GM18870 (cell line): ENCODE results near the gene ASRGL1.
"Not testable (repeated sequence)": the region's sequence is repeated elsewhere in the genome, so short reads cannot be mapped to it uniquely, and the experiment has no call there.

ENCODE experiments used
- ATAC-seq: cut with Tn5 transposase; IDR thresholded peaks from one replicate; pipeline ENCODE4 v1.9.1; 2021; ENCODE audit warnings: moderate library complexity; ENCODE audit not compliant: unreplicated experiment

The ASRGL1 gene

DNA sequence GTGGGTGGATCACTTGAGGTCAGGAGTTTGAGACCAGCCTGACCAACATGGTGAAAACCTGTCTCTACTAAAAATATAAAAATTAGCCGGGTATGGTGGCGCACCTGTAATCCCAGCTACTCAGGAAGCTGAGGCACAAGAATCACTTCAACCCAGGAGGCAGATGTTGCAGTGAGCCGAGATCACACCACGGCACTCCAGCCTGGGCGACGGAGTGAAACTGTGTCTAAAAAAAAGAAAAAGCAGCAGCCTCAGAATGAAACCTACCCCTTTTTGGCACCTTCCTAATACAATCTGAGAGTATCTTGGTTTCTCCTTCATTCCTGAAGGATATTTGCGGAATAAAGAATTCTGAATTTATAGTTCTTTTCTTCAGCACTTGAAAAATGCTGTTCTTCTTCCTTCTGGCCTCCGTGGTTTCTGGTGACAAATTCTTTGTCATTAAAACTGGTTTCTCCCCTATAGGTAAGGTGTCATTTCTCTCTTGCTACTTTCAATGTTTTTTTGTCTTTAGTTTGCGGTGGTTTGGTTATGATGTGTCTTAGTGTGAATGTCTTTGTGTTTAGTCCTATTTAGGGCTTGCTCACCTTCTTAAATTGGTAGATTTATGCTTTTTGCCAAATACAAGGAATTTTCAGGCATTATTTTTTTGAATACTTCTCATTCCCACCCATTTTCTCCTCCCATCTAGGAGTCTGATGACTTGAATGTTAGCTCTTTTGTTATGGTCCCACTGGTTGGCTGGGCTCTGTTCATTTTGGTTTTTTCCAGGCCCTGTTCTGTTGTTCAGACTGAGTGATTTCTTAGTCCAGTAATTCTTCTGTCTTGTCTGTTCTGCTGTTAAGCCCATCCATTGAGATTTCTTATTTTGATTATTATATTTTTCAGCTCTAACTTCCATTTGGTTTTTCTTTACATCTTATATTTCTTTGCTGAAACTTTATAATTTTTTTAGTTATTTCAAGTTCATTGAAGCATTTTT, 15.4 kb downstream of the ASRGL1 start:
- peak; percentile 53 for ATAC-seq

DNA sequence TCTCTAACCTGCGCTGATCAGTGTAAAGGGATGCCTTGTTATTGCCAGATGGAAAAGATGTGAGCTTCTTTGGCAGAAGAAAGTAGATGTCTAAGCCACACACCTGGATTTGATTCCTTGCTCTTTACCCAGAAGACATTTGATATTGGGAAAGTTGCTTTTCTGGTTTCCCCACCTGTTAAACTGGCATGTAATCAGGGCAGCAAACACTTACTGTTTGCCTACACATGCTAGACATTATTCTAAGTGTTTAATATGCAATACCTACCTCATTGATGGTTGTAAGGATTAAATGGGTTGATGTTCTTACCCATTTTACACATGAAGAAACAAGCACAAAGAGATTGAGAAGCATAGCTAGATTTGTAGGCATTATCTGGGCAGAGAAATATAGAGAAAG, 16.6 kb downstream of the ASRGL1 start:
- ATAC-seq: no peak

DNA sequence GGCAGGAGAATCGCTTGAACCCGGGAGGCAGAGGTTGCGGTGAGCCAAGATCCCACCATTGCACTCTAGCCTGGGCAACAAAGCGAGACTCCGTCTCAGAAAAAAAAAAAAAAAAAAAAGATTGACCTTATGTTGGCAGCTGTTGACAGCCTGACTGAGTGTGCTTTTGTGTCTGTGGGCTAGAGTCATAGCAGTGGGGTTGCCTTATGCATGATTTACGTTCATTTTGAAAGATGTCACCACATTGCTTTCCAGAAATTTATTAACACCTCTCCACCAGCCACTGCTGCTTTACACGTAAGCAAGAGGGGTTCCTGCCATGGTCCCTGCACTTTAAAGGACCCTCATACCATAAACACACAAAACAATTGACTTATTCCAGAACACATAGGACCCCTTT, 21.0 kb downstream of the ASRGL1 start:
- no peak for ATAC-seq

DNA sequence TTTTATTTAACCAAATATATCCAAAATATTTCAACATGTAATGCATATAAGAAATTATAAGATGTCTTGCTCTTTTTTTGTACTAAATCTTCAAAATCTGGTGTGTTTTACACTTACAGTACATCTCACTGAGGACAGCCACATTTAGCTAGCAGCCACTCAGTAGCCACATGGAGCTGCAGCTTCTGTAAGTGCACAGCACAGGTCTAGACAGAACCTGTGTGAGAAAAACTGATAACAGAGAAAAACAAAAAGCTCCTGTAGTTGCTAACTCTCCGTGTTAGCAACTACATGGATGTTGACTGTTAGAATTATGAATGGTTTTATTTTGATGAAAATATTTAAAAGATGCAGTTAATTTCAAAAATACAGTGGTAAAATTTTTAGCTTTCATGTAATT, 22.2 kb downstream of the ASRGL1 start:
- ATAC-seq: no peak

DNA sequence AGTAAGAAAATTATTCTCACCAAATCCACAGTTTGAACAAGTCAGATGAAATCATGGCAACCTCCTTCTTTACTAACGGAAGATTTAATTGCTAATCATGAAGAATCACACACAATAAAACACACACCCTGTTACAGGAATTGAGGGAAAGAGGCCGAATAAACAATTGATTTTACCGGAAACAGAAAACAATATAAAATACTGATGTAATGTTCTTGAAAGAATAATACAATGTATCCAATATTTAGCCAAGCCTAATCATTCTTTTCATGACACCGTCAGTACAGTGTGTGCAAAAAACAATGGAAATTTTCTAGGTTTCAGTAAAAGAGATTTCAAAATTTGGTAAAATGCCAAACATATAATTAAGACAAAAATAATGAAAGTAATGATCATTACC, 23.4 kb downstream of the ASRGL1 start:
- no peak for ATAC-seq

DNA sequence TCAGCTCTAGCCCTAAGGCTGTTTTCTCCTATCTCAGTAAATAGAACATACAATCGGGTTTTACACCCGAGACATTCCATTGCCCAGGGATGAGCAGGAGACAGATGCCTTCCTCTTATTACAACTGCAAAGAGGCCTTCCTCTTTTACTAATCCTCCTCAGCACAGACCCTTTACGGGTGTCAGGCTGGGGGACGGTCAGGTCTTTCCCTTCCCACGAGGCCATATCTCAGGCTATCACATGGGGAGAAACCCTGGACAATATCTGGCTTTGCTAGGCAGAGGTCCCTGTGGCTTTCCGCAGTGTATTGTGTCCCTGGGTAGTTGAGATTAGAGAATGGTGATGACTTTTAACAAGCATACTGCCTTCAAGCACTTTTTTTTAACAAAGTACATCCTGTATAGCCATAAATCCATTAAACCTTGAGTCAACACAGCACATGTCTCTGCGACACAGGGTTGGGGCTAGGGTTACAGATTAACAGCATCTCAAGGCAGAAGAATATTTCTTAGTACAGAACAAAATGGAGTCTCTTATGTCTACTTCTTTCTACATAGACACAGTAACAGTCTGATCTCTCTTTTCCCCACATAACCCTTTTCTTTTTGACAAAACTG, 31.7 kb downstream of the ASRGL1 start:
- not testable (repeated sequence) for ATAC-seq

DNA sequence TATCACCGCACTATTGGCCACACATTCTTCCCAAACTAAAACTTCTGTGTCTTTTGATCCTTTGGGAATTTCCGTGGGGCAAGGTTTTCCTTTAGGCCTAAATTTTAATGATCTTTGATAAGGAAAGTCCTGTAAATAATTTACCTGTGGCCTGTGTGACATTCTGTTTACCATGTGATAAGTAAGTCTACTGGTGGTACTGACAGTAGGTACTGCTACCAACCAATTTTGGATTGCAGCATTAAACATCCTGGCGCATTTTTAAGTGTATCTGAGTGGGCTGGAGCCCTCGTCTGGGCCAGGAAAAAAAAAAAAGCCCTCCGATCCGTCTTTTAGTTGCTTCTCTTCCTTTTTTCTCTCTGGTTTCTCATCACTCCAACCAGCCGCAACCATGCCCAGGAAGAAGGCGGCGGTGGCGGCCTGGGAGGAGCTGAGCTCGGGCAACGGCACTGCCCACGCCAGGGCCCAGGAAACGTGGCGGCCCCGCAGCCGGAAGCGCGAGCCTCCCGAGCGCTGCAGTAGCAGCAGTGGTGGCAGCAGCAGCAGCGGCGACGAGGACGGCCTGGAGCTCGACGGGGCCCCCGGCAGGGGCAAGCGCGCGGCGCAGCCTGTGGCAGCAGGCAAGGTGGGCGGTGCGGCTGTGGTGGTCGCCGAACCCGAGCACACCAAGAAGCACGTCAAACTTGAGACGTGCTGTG, 33.6 kb downstream of the ASRGL1 start:
- no peak for ATAC-seq

DNA sequence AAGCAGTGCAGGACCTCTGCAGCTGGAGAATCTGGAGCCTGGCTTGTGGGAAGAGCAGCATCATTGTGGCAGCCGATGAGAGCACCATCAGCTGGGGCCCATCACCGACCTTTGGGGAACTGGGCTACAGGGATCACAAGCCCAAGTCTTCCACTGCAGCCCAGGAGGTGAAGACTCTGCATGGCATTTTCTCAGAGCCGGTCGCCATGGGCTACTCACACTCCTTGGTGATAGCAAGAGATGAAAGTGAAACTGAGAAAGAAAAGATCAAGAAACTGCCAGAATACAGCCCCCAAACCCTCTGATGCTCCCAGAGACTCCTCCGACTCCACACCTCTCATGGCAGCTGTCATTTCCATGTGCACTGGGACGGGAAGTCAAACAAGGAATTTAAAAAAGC, 35.6 kb downstream of the ASRGL1 start:
- no peak for ATAC-seq

DNA sequence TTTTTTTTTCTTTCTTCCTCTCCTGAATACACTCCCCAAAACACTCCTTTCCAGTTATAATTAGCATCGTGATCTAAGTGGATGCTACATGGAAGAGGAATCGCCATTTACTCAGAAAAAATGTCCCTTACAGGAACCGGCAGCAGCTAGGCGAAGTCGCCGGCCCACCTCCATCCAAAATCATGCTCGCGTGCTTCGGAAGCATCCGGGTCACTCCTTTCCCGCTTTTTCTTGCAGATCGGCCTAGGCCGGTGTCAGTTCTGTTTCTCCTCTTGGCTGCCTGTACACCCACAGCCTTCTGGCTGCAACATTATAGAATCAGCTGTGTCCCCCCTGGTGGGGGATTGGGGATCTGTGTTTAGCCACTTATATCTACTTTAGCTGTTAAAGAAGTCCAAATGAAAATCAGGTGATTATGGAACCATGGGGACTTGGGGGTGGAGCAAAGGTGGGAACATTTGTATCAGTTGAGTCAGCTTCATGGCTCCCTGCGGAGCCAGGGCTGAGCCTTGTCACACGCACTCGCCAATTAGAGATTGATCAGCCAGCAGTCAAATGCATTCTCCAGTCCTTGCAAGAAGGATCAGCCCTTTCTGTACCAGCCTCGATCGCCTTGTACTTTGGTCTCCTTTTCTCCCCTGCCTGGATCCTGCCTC, 36.3 kb downstream of the ASRGL1 start:
- no peak for ATAC-seq

DNA sequence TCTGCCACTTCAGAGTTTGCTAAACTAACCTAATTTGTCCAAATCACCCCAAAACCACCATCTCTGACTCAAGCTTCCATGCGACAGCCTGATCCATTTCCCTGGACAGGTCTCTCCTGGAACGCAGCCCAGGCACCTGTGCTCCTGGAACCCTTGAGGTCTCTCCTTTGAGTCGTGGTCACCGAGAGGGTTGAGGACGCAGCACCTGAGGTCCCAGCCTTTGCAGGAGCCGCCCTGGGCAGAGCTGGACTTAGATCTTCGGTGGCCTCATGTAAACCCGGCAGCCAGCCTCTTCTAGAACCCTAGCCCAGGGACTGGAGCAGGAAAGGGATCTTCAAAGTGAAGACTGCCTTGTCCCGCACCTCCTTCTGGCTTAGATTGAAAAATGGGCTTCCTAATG, 37.6 kb downstream of the ASRGL1 start:
- no peak for ATAC-seq

DNA sequence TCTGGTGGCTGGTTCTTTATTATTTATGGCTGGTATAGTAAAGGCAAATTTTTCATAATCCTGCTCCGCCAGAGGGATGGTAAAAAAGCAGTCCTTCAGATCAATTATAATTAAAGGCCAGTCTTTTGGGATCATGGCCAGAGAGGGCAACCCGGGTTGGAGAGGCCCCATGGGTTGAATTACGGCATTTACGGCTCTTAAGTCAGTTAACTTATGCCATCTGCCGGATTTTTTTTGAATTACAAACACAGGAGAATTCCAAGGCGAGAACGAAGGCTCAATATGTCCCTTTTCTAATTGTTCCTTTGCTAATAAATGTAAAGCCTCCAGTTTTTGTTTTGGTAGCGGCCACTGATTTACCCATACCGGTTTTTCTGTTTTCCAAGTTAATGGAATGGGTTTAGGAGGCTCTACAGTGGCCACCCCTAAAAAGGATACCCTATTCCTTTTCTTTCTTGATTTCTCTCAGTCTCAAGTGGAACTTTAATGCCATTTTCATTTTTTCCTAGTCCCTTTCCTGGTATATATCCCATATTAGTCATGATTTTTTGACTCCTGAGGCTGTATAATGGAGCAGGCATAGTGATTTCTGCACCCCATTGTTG, 41.3 kb downstream of the ASRGL1 start:
- not testable (repeated sequence) for ATAC-seq

DNA sequence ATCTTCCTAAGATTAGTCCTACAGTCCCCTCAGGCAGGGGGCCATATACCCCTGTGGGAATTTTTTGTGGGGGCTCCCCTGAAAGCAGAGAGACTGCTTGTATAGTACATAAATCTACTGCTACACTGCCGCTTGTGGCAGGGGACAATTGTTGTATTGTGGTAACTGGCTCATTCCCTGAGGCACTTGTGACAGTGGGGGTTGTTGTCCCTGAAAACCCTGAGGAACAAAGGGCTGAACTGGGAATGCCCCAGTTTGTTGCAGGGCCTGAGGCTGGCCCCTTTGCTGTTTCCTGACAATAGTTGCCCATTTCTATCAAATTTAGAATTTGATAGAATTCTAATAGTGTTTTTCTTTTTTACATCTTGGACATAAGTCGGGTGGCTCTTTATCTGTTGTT, 42.3 kb downstream of the ASRGL1 start:
- ATAC-seq: not testable (repeated sequence)

DNA sequence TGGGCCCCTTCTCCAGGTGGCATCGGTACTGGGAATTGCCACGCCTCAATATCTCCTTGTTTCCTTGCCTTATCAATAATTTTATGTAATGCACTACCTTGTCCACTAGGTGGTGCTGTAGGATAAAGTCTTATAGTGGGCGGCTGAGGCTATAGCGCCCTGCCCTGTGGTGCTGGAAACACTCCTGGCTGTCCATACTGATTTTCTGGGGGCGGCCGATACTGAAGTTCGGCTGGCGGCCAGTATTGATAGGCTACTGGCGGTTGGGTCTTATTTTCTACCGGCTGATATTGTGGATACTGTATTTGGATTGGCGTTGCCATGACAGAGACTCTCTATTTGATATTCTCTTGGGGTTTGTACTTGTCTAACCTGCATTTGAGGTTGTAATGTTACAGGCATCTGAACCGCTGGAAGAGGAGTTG, 43.6 kb downstream of the ASRGL1 start:
- not testable (repeated sequence) for ATAC-seq

DNA sequence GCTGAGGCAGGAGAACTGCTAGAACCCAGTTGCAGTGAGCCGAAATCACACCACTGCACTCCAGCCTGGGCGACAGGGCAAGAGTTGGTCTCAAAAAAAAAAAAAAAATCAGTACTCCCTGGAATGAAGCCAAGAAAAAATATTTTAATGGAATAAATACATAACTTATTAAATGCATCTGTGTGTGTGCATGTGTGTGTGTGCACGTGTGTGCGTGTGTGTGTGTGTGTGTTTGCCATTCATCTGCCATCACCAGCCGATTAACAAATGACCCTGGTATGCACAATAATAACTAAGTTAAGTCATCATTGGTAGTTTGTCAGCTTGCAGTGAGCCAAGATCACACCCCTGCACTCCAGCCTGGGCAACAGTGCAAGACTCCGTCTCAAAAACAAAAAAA, 46.6 kb downstream of the ASRGL1 start:
- no peak for ATAC-seq

DNA sequence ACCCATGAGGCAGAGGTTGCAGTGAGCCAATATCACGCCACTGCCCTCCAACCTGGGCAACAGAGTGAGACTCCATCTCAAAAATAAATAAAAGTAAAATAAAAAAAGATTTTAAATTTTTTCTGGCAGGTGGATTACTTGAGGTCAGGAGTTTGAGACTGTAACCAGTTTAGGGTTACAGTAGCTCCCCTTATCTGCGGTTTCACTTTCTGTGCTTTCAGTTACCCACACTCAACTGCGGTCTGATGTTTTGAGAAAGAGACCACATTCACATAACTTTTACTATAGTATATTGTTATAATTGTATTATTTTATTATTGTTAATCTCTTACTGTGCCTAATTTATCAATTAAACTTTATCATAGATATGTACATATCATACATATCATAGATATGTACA, 48.8 kb downstream of the ASRGL1 start:
- ATAC-seq: not testable (repeated sequence)

DNA sequence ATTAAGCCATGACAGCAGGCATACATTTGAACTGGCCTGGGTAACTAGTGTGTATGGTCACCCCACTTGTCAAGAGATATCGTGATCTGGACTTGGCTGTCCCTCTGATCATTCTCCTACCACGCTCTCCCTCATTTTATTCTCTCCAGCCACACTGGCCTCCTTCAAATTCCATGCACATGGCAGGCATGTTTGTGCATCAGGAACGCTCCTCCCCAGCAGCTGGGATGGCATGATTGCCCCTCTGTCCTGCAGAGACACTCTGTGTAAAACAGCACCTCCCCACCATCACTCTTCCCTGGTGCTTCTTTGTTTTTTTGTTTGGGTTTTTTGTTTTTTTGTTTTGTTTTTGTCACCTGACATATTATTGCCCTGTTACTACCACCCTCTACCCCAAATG, 50.1 kb downstream of the ASRGL1 start:
- ATAC-seq: no peak

DNA sequence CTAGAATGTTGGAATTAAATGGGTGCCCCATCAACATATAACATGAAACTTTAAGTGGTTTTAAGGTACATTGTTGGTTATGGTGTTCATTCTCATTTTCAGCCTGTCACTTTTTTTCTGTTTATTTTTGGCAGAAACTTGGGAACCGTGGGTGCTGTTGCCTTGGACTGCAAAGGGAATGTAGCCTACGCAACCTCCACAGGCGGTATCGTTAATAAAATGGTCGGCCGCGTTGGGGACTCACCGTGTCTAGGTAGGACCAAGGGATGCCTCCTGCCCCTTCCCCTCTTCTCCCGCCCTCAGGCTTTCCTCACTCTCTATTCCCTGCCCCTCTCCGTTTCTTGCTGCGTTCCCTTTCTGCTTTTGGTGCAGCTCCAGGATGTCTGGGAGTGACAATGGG, 51.8 kb downstream of the ASRGL1 start:
- no peak for ATAC-seq

DNA sequence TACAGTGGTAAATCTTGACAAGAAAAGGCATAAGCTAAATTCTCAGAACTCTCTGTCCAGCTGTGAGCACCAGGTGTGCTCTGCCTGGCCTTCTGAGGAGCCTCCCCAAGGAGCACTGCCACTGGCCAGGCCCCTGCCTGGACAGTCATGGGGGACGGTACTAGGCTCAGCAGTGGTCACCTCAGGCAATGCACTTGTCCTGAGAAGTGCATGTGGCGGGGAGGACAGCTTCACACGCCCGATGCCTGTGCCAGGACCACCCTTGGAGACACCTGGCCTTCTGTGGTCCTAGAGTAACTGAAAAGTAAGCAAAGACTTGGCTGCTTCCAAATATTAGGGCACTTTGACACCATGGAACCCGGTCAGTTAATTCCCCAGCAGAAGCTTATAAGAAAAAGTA, 53.0 kb downstream of the ASRGL1 start:
- no peak for ATAC-seq

DNA sequence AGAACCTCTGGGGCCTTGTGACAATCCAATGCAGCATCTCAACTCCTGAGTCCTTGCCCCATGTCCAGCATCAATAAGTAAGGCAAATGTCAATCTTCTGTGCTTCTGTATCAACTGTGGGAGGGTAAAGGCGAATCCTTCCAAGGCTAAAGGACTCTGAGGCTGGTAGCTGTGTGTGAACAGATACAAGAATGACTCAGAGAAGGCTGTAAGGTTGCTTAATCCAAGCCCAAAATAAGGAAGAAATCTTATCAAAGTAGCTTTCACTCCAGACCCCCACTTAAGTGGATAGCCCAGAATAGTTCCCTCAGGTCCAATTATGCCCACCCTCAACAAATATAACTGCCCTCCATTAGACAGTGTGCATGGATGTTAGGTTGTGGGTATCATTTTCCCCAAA, 53.5 kb downstream of the ASRGL1 start:
- ATAC-seq: no peak

DNA sequence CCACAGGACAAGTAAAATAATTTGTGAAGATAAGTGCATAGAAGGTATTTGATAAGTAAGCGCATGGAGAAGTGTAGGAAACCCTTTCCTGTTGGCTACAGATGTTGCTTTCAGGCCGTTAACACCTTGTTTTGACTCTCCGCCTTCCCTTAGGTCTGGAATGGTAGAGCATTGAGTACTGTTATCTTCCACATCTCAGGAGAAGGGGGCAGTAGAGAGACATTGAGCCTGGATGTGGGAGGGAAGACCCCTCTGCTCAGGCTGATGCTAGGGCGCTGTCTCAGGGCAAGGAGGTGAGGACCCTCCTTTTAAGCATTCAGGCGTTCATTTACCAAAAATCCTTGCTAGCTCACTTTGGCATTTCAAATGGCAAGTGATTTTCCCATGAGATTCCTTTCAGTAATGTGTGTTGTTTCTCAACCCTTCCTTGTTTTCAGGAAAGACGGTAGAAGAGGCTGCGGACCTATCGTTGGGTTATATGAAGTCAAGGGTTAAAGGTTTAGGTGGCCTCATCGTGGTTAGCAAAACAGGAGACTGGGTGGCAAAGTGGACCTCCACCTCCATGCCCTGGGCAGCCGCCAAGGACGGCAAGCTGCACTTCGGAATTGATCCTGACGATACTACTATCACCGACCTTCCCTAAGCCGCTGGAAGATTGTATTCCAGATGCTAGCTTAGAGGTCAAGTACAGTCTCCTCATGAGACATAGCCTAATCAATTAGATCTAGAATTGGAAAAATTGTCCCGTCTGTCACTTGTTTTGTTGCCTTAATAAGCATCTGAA, 54.6 kb downstream of the ASRGL1 start:
- ATAC-seq: no peak
